HG03025 (cell line): ENCODE data around the gene FLYWCH1.
"Not testable (repeated sequence)": the region's sequence is repeated elsewhere in the genome, so short reads cannot be mapped to it uniquely, and the experiment has no call there.

Source experiments
- ATAC-seq: cut with Tn5 transposase; IDR thresholded peaks from one replicate; pipeline ENCODE4 v1.9.1; 2021; ENCODE audit warnings: mild to moderate bottlenecking, moderate library complexity; ENCODE audit not compliant: unreplicated experiment, low FRiP score

The FLYWCH1 gene

GRCh38 chr16:2898831-2899563 lies 12.7 kb upstream of the FLYWCH1 start:
- no peak for ATAC-seq

- no peak for ATAC-seq
Observed at GRCh38 chr16:2899564-2900072, 12.1 kb upstream of the FLYWCH1 start.

- ATAC-seq = no peak
Observed at GRCh38 chr16:2900526-2901075, 11.1 kb upstream of the FLYWCH1 start.

- ATAC-seq = no peak
Observed at GRCh38 chr16:2902337-2903130, 9.2 kb upstream of the FLYWCH1 start.

- peak; percentile 34 for ATAC-seq
Observed at GRCh38 chr16:2904100-2904921, 7.4 kb upstream of the FLYWCH1 start.

GRCh38 chr16:2904922-2905240 lies 6.8 kb upstream of the FLYWCH1 start:
- ATAC-seq = peak; percentile 24

GRCh38 chr16:2905241-2905987 lies 6.3 kb upstream of the FLYWCH1 start:
- ATAC-seq = peak; percentile 69

- no peak for ATAC-seq
Observed at GRCh38 chr16:2905988-2906387, 5.7 kb upstream of the FLYWCH1 start.

GRCh38 chr16:2907084-2907753 lies 4.5 kb upstream of the FLYWCH1 start:
- not testable (repeated sequence) for ATAC-seq

- ATAC-seq = no peak
Observed at GRCh38 chr16:2910441-2910969, 1.2 kb upstream of the FLYWCH1 start.

- peak; percentile 14 for ATAC-seq
Observed at GRCh38 chr16:2912330-2913199, 834 bp downstream of the FLYWCH1 start.

- no peak for ATAC-seq
Observed at GRCh38 chr16:2913603-2914002, 1.9 kb downstream of the FLYWCH1 start.

- no peak for ATAC-seq
Observed at GRCh38 chr16:2914233-2914632, 2.5 kb downstream of the FLYWCH1 start.

GRCh38 chr16:2915196-2915929 lies 3.6 kb downstream of the FLYWCH1 start:
- ATAC-seq = no peak

- no peak for ATAC-seq
Observed at GRCh38 chr16:2919511-2920255, 8.0 kb downstream of the FLYWCH1 start.

GRCh38 chr16:2923481-2923880 lies 11.8 kb downstream of the FLYWCH1 start:
- no peak for ATAC-seq
